Left ventricle myocardium superior (tissue), 1 donor: ENCODE results near the gene PRICKLE1. TPM values are rescaled to one million over a fixed set of nuclear protein-coding genes. Genes with fewer than 3 reads are reported as not detected.

Experiments used
- ATAC-seq: fragments of 200-7000 bp; cut with Tn5 transposase; one replicate; pipeline ENCODE4 v1.9.1; 2020; ENCODE audit warnings: mild to moderate bottlenecking, moderate library complexity
- DNase-seq: peaks from one replicate; pipeline ENCODE4 v3.0.0-alpha.2; 2020
- intact Hi-C: fragments of 100-400 bp; cut with micrococcal nuclease; formaldehyde crosslinking; loops from one replicate; pipeline ENCODE4 v1.11.0; 2022
- total RNA-seq: library from RNA; stranded (reverse); fragmentation: NEBNext Ultra II Directional; extraction: Animal tissue kit (Norgen Biotek cat#: 25700); gene quantifications from one replicate; pipeline ENCODE4 v1.2.1, GENCODE V29; 2021
- donor health status: DM: no; HTN: yes; CAD: no; lungs with severe emphysema.

PRICKLE1 gene
- total RNA-seq, 1 donor from 2014 or later, result 17.7 TPM

- ATAC-seq (no peak), DNase-seq (no peak)
- intact Hi-C loops, result no loop called here
These were observed 115.2 kb downstream of the PRICKLE1 start for GRCh38 chr12:42474391-42474790.

- intact Hi-C loops, result no loop called here
- DNase-seq, result no peak
- ATAC-seq, result no peak
These were observed 116.0 kb downstream of the PRICKLE1 start for GRCh38 chr12:42473561-42473960.

- ATAC-seq (no peak), DNase-seq (no peak)
- intact Hi-C loops, result no loop called here
These were observed 116.4 kb downstream of the PRICKLE1 start for GRCh38 chr12:42473130-42473529.

GRCh38 chr12:42472376-42472775, 117.2 kb downstream of the PRICKLE1 start:
- intact Hi-C loops, result no loop called here
- ATAC-seq, result no peak
- DNase-seq, result no peak

- ATAC-seq, result peak; percentile 7
- DNase-seq, result no peak
- intact Hi-C loops, result no loop called here
These were observed 120.0 kb downstream of the PRICKLE1 start for GRCh38 chr12:42469355-42470175.

GRCh38 chr12:42468921-42469320, 120.6 kb downstream of the PRICKLE1 start:
- intact Hi-C loops, result no loop called here
- ATAC-seq (peak; percentile 9), DNase-seq (no peak)

GRCh38 chr12:42468341-42468821, 121.2 kb downstream of the PRICKLE1 start:
- ATAC-seq (peak; percentile 85), DNase-seq (peak; percentile 63)
- intact Hi-C loops, result no loop called here

- no peak for ATAC-seq
- no peak for DNase-seq
- intact Hi-C loops, result no loop called here
These were observed 125.9 kb downstream of the PRICKLE1 start for GRCh38 chr12:42463671-42464070.

GRCh38 chr12:42462486-42462885, 127.1 kb downstream of the PRICKLE1 start:
- DNase-seq, result no peak
- peak; percentile 52 for ATAC-seq
- intact Hi-C loops, result no loop called here

GRCh38 chr12:42459336-42459847, 130.2 kb downstream of the PRICKLE1 start:
- intact Hi-C loops, result no loop called here
- ATAC-seq, result no peak
- DNase-seq, result no peak

- ATAC-seq, result no peak
- no peak for DNase-seq
- intact Hi-C loops, result no loop called here
These were observed 131.0 kb downstream of the PRICKLE1 start for GRCh38 chr12:42458575-42458974.

- ATAC-seq (no peak), DNase-seq (no peak)
- intact Hi-C loops, result no loop called here
These were observed 139.3 kb downstream of the PRICKLE1 start for GRCh38 chr12:42450248-42450647.

- ATAC-seq (no peak), DNase-seq (no peak)
- intact Hi-C loops, result no loop called here
These were observed 140.7 kb downstream of the PRICKLE1 start for GRCh38 chr12:42448841-42449240.

GRCh38 chr12:42447371-42447786, 142.2 kb downstream of the PRICKLE1 start:
- ATAC-seq, result no peak
- DNase-seq, result no peak
- intact Hi-C loops, result no loop called here

GRCh38 chr12:42446761-42447160, 142.8 kb downstream of the PRICKLE1 start:
- intact Hi-C loops, result no loop called here
- ATAC-seq (peak; percentile 37), DNase-seq (no peak)

- intact Hi-C loops, result no loop called here
- no peak for DNase-seq
These were observed 143.7 kb downstream of the PRICKLE1 start for GRCh38 chr12:42445891-42446290.

GRCh38 chr12:42444192-42444943, 145.2 kb downstream of the PRICKLE1 start:
- DNase-seq (no peak), ATAC-seq (no peak)
- intact Hi-C loops, result no loop called here

More at GRCh38 chr12:42445891-42446290, 143.7 kb downstream of the PRICKLE1 start:
- no peak for ATAC-seq

GRCh38 chr12:42442888-42443287, 146.7 kb downstream of the PRICKLE1 start:
- DNase-seq, result no peak
- no peak for ATAC-seq
- intact Hi-C loops, result no loop called here

GRCh38 chr12:42442311-42442759, 147.2 kb downstream of the PRICKLE1 start:
- intact Hi-C loops, result no loop called here
- DNase-seq (no peak), ATAC-seq (no peak)

GRCh38 chr12:42440608-42441007, 148.9 kb downstream of the PRICKLE1 start:
- ATAC-seq, result no peak
- intact Hi-C loops, result no loop called here
- DNase-seq, result no peak
